Left ventricle myocardium inferior (tissue), 1 donor: ENCODE data around the gene STX1B. TPM values are rescaled to one million over a fixed set of nuclear protein-coding genes. Genes with fewer than 3 reads are reported as not detected.

Experiments used
- DNase-seq: peaks from one replicate; pipeline ENCODE4 v3.0.0-alpha.2; 2020
- H3K27ac ChIP-seq: fragments of 200-600 bp; replicated peaks from 2 replicates; pipeline ENCODE4 v1.8.0; 2021
- H3K27me3 ChIP-seq: fragments of 200-600 bp; 2 replicates; pipeline ENCODE4 v1.8.0; 2021; ENCODE audit warnings: low read depth
- H3K36me3 ChIP-seq: fragments of 200-600 bp; 2 replicates; pipeline ENCODE4 v1.8.0; 2021
- H3K4me1 ChIP-seq: fragments of 200-600 bp; 2 replicates; pipeline ENCODE4 v1.8.0; 2021
- H3K4me3 ChIP-seq: fragments of 200-600 bp; 2 replicates; pipeline ENCODE4 v1.8.0; 2021; ENCODE audit warnings: mild to moderate bottlenecking, moderate library complexity
- H3K9me3 ChIP-seq: fragments of 200-600 bp; replicated peaks from 2 replicates; pipeline ENCODE4 v1.8.0; 2021
- CTCF ChIP-seq: fragments of 200-600 bp; IDR thresholded peaks from 2 replicates; pipeline ENCODE4 v1.8.0; 2021; ENCODE audit warnings: antibody characterized with exemption, mild to moderate bottlenecking, borderline replicate concordance
- intact Hi-C: fragments of 100-400 bp; cut with micrococcal nuclease; formaldehyde crosslinking; loops from one replicate; pipeline ENCODE4 v1.11.0; 2022
- total RNA-seq: library from RNA; stranded (reverse); fragmentation: NEBNext Ultra II Directional; extraction: Animal tissue kit (Norgen Biotek cat#: 25700); gene quantifications from one replicate; pipeline ENCODE4 v1.2.1, GENCODE V29; 2021
- donor health status: DM: no; HTN: yes; CAD: no; lungs with severe emphysema.

The STX1B gene
- total RNA-seq, 1 donor from 2014 or later: 0.77 TPM

- Histone ChIP-seq H3K27ac (no peak overlapping the region), H3K4me3 (no peak overlapping the region), H3K9me3 (no peaks in the 10 kb centered on the region), H3K27me3 (no peaks in the 10 kb centered on the region), H3K4me1 (peaks cover 24% of the 10 kb centered on the region), H3K36me3 (no peaks in the 10 kb centered on the region)
- DNase-seq: no peak
- intact Hi-C loops: no loop called here
- TF ChIP-seq CTCF: no peak
Observed at GRCh38 chr16:30992931-30993816, 17.3 kb downstream of the STX1B start.

- Histone ChIP-seq H3K4me1 (peaks cover 18% of the 10 kb centered on the region), H3K27ac (no peak overlapping the region), H3K4me3 (no peak overlapping the region), H3K9me3 (no peaks in the 10 kb centered on the region), H3K36me3 (no peaks in the 10 kb centered on the region), H3K27me3 (no peaks in the 10 kb centered on the region)
- no peak for DNase-seq
- intact Hi-C loops: no loop called here
- TF ChIP-seq CTCF: no peak
Observed at GRCh38 chr16:30992276-30992780, 18.1 kb downstream of the STX1B start.

DNA sequence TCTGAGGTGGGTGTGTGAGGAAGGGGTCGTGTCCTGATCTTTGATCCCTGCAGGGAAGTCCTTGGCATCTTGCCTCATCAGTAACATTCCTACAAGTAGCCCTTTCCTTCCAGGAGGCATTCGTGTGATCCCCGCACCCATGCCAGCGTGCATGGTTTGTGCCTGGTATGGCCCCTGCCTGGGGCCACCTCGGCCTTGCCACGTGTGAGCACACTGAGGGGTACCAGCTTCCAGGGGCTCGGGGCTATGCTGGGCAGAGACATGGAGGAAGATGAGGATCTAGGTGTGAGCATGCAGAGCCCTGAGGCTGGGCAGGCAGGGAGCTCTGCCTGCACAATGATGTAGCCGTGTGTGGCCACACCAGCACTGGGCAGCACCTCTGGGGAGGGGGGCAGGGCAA is 19.4 kb downstream of the STX1B start:
- Histone ChIP-seq H3K9me3 (no peaks in the 10 kb centered on the region), H3K27me3 (no peaks in the 10 kb centered on the region), H3K27ac (no peak overlapping the region), H3K4me1 (peaks cover 7% of the 10 kb centered on the region), H3K36me3 (no peaks in the 10 kb centered on the region), H3K4me3 (no peak overlapping the region)
- no peak for DNase-seq
- intact Hi-C loops: no loop called here
- TF ChIP-seq CTCF: no peak

GRCh38 chr16:30990105-30990504 is 20.3 kb downstream of the STX1B start:
- peaks cover 15% of the 10 kb centered on the region for H3K4me1 ChIP-seq
- H3K27ac ChIP-seq: no peak overlapping the region
- no peaks in the 10 kb centered on the region for H3K9me3 ChIP-seq
- no peaks in the 10 kb centered on the region for H3K27me3 ChIP-seq
- TF ChIP-seq CTCF: no peak
- intact Hi-C loops: no loop called here
- H3K36me3 ChIP-seq: no peaks in the 10 kb centered on the region
- DNase-seq: no peak
- no peak overlapping the region for H3K4me3 ChIP-seq

DNA sequence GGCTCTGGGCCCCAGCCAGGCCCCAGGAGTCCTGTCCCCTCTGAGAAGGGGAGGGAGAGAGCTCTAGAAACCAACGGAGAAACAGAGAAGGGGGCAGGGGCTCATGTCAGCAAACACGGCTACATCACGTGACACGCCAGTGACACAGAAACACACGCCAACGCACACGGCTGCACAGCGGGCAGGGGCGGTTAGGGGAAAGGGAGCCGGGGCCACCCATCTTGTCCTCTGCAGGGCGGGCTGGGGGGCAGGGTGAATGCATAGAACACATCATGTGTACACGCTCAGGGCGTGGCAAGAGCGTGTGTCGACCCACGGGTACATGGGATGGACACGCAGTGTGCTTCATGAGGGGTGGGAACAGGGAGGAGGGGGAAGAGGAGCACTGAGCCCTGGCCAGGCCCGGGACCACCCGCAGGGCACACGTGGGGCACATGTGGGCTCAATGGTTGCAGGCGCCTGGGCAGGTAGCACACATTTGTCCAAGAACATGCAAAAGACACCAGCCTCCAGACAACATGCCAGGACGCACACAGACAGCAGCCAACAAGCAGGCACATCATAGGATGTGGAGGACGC is 20.9 kb downstream of the STX1B start:
- Histone ChIP-seq H3K9me3 (no peaks in the 10 kb centered on the region), H3K27ac (peak overlapping the region; percentile 52), H3K4me3 (no peak overlapping the region), H3K4me1 (peaks cover 20% of the 10 kb centered on the region), H3K36me3 (no peaks in the 10 kb centered on the region), H3K27me3 (no peaks in the 10 kb centered on the region)
- no peak for DNase-seq
- intact Hi-C loops: loop anchor here (10.0 kb wide), 2 partner anchors 155 to 465 kb away; partner anchors contain the start of gene ARMC5
- TF ChIP-seq CTCF: no peak
